Endothelial cell of umbilical vein (primary cell): ENCODE results near the gene RNU1-3. TPM values are rescaled to one million over a fixed set of nuclear protein-coding genes. Genes with fewer than 3 reads are reported as not detected.
"Not testable (repeated sequence)": the region's sequence is repeated elsewhere in the genome, so short reads cannot be mapped to it uniquely, and the experiment has no call there.

Experiments
- BruUV-seq: library from RNA; stranded (reverse); fragments of 400-500 nt; replicated peaks from 2 replicates; lab custom pipeline; 2021; lab: Mats Ljungman, UMichigan
- CTCF ChIA-PET: fragments of 300-600, 350-600 bp; sonication (Branson Sonifier 250); formaldehyde crosslinking; loops from one replicate; lab custom pipeline; 2021; ENCODE audit warnings: antibody characterized with exemption, inconsistent platforms; lab: Charles Lee
- POLR2A ChIA-PET: fragments of 300-600, 350-600 bp; sonication (Branson Sonifier 250); formaldehyde crosslinking; loops from one replicate; lab custom pipeline; 2021; ENCODE audit warnings: antibody characterized with exemption, inconsistent platforms; lab: Charles Lee
- DNase-seq: peaks from one replicate; pipeline ENCODE4 v3.0.0-alpha.2; 2011; ENCODE audit warnings: low read depth, low spot score
- FAIRE-seq: peaks from 2 replicates; lab custom pipeline; 2011; peaks lifted over from hg19 to GRCh38; lab: Jason Lieb, UNC
- H2AFZ ChIP-seq: 2 replicates; pipeline ENCODE4 v1.6.0; 2012; ENCODE audit warnings: low read depth, low read length, control low read depth, inconsistent platforms
- H3K27ac ChIP-seq: 2 replicates; pipeline ENCODE4 v1.5.1; 2011; ENCODE audit warnings: low read depth, mild to moderate bottlenecking, control low read depth, low read length, moderate library complexity; ENCODE audit not compliant: insufficient read depth
- H3K27me3 ChIP-seq, 2 experiments: 2 replicates each; pipeline versions ENCODE4 v1.6.0 to v1.6.1; 2011; ENCODE audit warnings: low read length in 2 of 2, mixed read lengths in 1 of 2; ENCODE audit not compliant: control insufficient read depth in 2 of 2, insufficient read depth in 2 of 2
- H3K36me3 ChIP-seq, 2 experiments: 2 replicates in 1 of 2; 3 replicates in 1 of 2; pipeline ENCODE4 v1.5.1; 2011; ENCODE audit warnings: low read length in 2 of 2, mild to moderate bottlenecking in 1 of 2, moderate library complexity in 1 of 2; ENCODE audit not compliant: control insufficient read depth in 2 of 2, insufficient read depth in 2 of 2; ENCODE audit errors: extremely low read depth in 1 of 2
- H3K4me1 ChIP-seq: 3 replicates; pipeline ENCODE4 v1.5.1; 2011; ENCODE audit warnings: mild to moderate bottlenecking, low read length; ENCODE audit not compliant: control insufficient read depth, insufficient read depth; ENCODE audit errors: extremely low read depth
- H3K4me2 ChIP-seq: 2 replicates; pipeline ENCODE4 v1.6.1; 2011; ENCODE audit warnings: low read length, control low read depth, mixed read lengths; ENCODE audit not compliant: insufficient read depth
- H3K4me3 ChIP-seq, 3 experiments: fragments of 200-600 bp in 1 of 3; sonication (generic), shearing (Covaris generic) in 1 of 3; replicated peaks in 1 of 3; 2 replicates each; pipeline ENCODE4 v1.5.1; 2011 to 2016; ENCODE audit warnings: control low read depth in 3 of 3, low read length in 3 of 3, mild to moderate bottlenecking in 2 of 3, inconsistent platforms in 1 of 3, low read depth in 1 of 3, moderate library complexity in 1 of 3; ENCODE audit not compliant: insufficient read depth in 1 of 3
- H3K79me2 ChIP-seq: 2 replicates; pipeline ENCODE4 v1.6.0; 2012; ENCODE audit warnings: low read length, inconsistent platforms; ENCODE audit not compliant: control insufficient read depth, insufficient read depth
- H3K9ac ChIP-seq: replicated peaks from 2 replicates; pipeline ENCODE3; 2011; ENCODE audit warnings: low read length, control low read depth; ENCODE audit not compliant: insufficient read depth; ENCODE audit errors: extremely low read depth
- H3K9me1 ChIP-seq: replicated peaks from 3 replicates; pipeline ENCODE4 v1.6.0; 2011; ENCODE audit warnings: mild to moderate bottlenecking, low read length; ENCODE audit not compliant: control insufficient read depth, insufficient read depth; ENCODE audit errors: extremely low read depth
- H3K9me3 ChIP-seq: replicated peaks from 2 replicates; pipeline ENCODE4 v1.5.1; 2012; ENCODE audit warnings: low read length, inconsistent platforms; ENCODE audit not compliant: control insufficient read depth, insufficient read depth
- H4K20me1 ChIP-seq: replicated peaks from 2 replicates; pipeline ENCODE3; 2011; ENCODE audit warnings: mild to moderate bottlenecking, low read length; ENCODE audit not compliant: control insufficient read depth, insufficient read depth; ENCODE audit errors: extremely low read depth
- dilution Hi-C: fragments of 300-500 bp; cut with MboI; formaldehyde crosslinking; loops from one replicate; pipeline ENCODE4 v1.15.0; 2019; ENCODE audit warnings: low sequenced_read_pairs; ENCODE audit not compliant: extremely low pct_ligation_motif_present
- intact Hi-C: fragments of 100-400 bp; cut with micrococcal nuclease; formaldehyde crosslinking; loops from one replicate; pipeline ENCODE4 v1.10.0; 2022
- polyA plus RNA-seq, 4 experiments: library from polyadenylated mRNA; depleted of rRNA in 3 of 4; stranded (reverse) in 3 of 4; unstranded in 1 of 4; fragments of >200 nt; gene quantifications; 2 replicates each; pipeline versions ENCODE4 v1.2.1 to v1.2.3, GENCODE V29; 2011 to 2012; ENCODE audit warnings: missing spikeins in 1 of 4
- total RNA-seq: library from RNA; stranded (reverse); gene quantifications from 2 replicates; pipeline ENCODE4 v1.2.3, GENCODE V29; 2021
- TF ChIP-seq, protein P1 (sequence below), 2 donors: IDR thresholded peaks; 1 replicate in 1 of 2; 2 replicates in 1 of 2; pipeline ENCODE4 v1.5.1; 2011; ENCODE audit warnings: low read length in 2 of 2, mild to moderate bottlenecking in 2 of 2, moderate library complexity in 2 of 2, control low read depth in 1 of 2, inconsistent platforms in 1 of 2, low read depth in 1 of 2; ENCODE audit not compliant: insufficient read depth in 1 of 2; ENCODE audit errors: extremely low read depth in 1 of 2

Gene RNU1-3
- total and polyA plus RNA-seq, 2 donors (not counting 3 experiments of a cell fraction or from before 2014, with no cell fraction given): 206 to 1,319 TPM

- BruUV-seq: no TSS peak
- peak; percentile 75 for FAIRE-seq
- Histone ChIP-seq H3K27me3 (no peaks in the 10 kb centered on the region), H3K9me1 (no peaks in the 10 kb centered on the region), H3K9ac (no peak overlapping the region), H3K4me3 (no peak overlapping the region), H3K4me1 (no peaks in the 10 kb centered on the region), H3K9me3 (no peaks in the 10 kb centered on the region), H3K27ac (no peak overlapping the region), H4K20me1 (no peaks in the 10 kb centered on the region), H3K36me3 (peaks cover 11 to 64% of the 10 kb centered on the region in 2 experiments), H3K4me2 (no peak overlapping the region), H3K79me2 (no peaks in the 10 kb centered on the region), H2AFZ (no peak overlapping the region)
- POLR2A ChIA-PET: no interaction called here
- TF ChIP-seq, protein P1, sequence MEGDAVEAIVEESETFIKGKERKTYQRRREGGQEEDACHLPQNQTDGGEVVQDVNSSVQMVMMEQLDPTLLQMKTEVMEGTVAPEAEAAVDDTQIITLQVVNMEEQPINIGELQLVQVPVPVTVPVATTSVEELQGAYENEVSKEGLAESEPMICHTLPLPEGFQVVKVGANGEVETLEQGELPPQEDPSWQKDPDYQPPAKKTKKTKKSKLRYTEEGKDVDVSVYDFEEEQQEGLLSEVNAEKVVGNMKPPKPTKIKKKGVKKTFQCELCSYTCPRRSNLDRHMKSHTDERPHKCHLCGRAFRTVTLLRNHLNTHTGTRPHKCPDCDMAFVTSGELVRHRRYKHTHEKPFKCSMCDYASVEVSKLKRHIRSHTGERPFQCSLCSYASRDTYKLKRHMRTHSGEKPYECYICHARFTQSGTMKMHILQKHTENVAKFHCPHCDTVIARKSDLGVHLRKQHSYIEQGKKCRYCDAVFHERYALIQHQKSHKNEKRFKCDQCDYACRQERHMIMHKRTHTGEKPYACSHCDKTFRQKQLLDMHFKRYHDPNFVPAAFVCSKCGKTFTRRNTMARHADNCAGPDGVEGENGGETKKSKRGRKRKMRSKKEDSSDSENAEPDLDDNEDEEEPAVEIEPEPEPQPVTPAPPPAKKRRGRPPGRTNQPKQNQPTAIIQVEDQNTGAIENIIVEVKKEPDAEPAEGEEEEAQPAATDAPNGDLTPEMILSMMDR (IDR thresholded peaks at IDR 0.05; ENCODE audit: extremely low read depth in 1 of 2, insufficient read depth in 1 of 2, low read depth in 1 of 2, low read length in 2 of 2): no peak
- dilution Hi-C loops (no loop called here), intact Hi-C loops (no loop called here)
- CTCF ChIA-PET: interaction anchor here (1.4 kb wide), 1 partner anchor 323 kb away, joined by 5 read pairs; no protein-coding TSS in a partner anchor
- DNase-seq: no peak
Measured at GRCh38 chr1:16628361-16629111, 38.2 kb downstream of the RNU1-3 start.

DNA sequence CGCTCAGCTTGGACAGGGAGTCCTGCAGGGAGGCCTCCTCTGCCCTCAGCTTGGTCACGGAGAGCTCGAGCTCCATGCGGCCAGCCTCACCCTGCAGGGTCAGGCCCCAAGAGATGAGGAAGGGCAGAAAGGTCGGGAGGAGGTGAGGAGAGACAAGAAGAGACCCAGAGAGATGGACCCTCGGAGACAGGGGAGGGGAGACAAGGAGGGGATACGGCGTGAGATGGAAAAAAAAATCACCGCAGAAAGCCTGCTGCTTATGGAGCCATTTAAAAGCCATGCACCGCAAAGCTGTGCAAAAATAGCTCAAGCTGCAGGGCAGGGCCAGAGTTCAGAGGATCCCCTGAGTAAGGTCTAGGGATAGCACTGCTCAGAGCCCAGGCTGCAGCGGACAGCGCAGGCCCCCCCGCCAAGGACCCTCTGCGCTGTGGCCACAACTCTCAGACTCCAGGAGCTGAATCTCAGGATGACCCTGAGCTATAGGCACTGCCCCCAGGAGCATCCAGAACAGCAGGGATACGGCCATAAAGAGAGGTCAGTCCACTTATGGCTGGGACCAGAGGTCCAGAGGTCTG is 40.3 kb downstream of the RNU1-3 start:
- POLR2A ChIA-PET, H4K20me1 ChIP-seq, dilution Hi-C loops, H3K9ac ChIP-seq, H3K4me3 ChIP-seq, H3K4me2 ChIP-seq, H2AFZ ChIP-seq, DNase-seq, H3K9me3 ChIP-seq, BruUV-seq, FAIRE-seq, intact Hi-C loops, H3K27ac ChIP-seq, H3K79me2 ChIP-seq, H3K27me3 ChIP-seq, H3K4me1 ChIP-seq, H3K9me1 ChIP-seq: not testable (repeated sequence)
- H3K36me3 ChIP-seq: peaks cover 11 to 53% of the 10 kb centered on the region in 2 experiments
- CTCF ChIA-PET: interaction anchor here (0.6 to 3.5 kb wide), 4 partner anchors 9 to 325 kb away, joined by 4 to 11 read pairs (median 6); no protein-coding TSS in a partner anchor
